Activated CD4-positive, alpha-beta T cell treated with anti-CD3 and anti-CD28 coated beads, Interleukin-2, amount 50 U/mL, for 4 hours (primary cell): ENCODE results near the gene CASS4.
"Not testable (repeated sequence)": the region's sequence is repeated elsewhere in the genome, so short reads cannot be mapped to it uniquely, and the experiment has no call there.

ENCODE experiments used
- DNase-seq, 2 experiments: peaks; one replicate each; pipeline ENCODE4 v3.0.0-alpha.2; 2020

CASS4 gene

DNA sequence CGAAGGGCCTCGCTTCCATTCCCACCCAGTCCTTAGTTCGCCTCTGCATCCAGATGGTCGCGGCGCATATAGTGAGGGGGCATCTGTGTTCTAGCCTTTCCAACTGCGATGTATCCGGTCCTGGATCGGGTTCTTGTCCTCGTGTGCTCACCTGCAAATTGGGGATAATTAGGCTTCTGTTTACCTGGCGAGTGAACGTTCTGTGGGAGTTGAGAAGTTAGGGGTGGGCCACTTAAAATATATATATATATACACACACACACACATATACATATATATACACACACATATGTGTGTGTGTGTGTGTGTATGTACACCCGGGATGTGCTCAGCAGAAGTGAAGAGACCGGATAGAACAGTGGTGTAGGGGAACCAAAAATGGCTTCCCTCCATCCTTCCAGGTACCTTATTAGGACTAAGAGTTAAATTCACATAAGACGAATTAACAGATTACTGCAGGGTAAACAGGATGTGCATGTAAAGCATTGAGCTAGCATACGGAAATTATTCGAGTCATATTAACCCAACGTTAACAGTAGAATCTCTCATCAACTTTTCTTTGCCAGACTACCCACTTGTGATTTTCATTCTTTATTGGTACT is 19.1 kb upstream of the CASS4 start:
- DNase-seq = no peak

DNA sequence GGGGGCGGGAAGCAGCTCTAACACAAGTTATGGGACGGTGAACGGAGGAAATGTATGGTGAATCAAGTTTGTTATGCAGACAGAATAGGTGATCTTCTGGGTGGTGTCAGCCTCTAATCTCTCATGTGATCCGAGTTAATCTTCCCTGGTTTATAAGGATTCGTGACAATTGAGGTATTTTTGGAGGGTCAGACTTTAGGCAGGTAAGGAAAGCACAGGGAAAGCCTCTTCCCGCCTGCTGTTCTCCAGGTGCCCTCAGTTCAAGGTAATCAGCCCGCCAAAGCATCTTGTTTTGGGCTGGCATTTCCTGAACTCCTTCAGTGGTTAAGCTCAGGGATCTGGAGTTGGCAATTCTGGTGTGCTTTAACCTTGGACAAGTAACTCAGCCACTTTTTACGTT is 18.4 kb upstream of the CASS4 start:
- no peak for DNase-seq

DNA sequence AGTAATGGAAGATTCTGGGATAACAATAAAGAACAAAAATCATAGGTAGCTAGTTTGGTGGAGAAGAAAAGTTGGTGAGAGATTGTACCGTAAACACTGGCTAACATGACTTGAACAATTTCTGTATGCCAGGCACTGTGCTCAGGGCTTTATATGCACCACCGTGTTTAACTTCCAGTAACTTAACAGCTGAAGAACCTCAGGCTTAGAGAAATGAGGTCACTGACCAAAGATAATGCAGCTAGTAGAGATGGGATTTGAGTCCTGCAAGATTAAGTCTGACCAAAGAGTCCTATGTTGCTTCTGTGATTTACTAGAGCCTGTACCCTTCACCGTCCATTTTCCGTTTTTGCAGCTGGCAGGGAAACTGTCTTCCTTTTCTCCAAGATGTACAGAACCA is 16.9 kb upstream of the CASS4 start:
- no peak for DNase-seq

DNA sequence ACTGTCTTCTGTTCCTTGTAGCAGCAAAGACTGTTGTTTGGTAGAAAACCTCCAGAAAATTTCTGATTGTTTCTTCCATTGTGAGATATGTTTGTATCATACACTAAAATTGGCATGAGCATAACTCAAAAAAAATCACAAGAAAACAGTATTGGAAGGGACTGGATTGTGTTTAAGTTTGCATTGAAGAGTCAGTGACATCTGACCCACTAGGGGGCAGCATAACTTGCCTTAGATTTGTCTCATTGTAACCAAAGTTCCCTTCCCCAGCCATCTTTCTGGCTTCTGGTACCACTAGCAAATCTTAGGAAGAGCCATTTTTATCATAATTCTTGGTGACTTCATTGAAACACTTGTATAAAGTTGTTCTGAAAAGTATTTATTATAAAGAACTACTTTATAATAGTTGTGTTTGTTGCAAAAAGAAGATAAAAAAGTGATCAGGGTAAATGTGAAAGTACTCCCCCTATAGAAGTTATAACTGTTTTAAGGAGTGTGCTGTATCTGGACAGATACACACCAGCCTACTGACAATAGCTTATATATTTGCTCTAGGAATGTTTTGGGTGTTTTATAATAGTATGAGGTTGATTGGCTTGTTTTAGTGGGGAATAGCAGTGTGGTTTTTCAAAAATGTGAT is 11.9 kb upstream of the CASS4 start:
- DNase-seq = peak; percentile 57 to 59

DNA sequence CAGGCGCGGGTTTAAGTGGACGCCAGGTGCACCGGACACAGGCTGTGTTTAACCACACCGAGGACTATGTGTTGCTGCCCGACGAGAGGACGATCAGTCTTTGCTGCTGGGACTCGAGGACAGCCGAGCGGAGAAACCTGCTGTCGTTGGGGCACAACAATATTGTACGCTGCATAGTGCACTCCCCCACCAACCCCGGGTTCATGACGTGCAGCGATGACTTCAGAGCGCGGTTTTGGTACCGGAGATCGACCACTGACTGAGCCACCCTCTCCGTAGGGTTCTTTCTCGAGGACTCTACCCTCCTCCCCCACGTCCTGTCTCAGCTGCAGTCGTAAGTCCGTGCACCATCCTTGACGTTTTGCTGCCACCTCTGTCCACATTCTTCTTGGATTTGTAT is 8.6 kb upstream of the CASS4 start:
- DNase-seq = no peak

DNA sequence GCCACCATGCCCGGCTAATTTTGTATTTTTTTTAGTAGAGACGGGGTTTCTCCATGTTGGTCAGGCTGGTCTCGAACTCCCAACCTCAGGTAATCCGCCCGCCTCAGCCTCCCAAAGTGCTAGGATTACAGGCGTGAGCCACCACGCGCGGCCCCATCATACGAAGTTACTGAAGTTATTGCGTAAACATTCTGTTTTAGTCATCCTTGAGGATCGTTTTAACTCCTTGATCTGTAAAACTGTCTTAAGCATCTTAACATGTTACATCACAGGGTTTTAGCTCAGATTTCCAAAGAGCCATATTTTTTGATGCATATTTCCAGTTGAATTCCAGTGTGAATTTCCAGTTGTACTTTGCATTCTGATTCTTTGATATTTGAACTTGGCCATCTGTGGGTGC is 6.7 kb upstream of the CASS4 start:
- DNase-seq = not testable (repeated sequence)

DNA sequence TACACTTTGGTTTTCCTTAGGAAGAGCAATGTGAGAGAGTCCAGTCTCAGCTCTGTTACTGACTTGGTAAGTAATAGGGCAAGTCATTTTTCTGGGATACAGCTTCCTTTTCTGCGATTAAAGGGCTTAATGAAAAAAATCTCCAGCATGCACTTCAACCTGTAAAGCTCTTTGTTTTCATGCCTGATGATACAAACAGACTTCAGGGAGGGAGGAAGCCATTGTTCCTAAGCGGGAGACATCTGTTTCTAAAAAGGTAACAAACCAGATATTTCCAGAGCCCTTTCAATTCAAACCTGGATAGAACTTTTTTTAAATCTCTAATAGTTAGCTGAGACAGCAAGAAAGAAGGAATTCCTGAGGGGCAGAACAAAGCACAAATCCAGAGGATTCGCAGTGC is 5.2 kb upstream of the CASS4 start:
- no peak for DNase-seq

DNA sequence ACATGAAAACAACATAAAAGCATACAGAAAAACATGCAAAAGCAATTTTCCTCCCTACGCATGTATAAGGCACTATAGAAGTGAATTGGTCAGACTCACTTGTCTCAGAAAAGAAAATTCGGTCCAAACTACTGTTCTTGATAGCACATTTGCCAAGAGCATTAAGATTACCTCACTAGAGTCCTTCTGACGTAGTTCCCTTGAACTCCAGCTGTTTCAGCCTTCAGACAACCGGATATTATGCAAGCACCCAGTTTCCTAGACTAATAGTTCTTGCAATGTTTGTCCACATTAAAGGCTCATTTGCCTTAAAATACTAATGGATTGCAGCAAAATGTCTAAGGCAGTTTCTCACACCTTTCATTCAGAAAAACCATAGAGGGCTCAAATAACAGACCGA is 2.5 kb upstream of the CASS4 start:
- DNase-seq = no peak

DNA sequence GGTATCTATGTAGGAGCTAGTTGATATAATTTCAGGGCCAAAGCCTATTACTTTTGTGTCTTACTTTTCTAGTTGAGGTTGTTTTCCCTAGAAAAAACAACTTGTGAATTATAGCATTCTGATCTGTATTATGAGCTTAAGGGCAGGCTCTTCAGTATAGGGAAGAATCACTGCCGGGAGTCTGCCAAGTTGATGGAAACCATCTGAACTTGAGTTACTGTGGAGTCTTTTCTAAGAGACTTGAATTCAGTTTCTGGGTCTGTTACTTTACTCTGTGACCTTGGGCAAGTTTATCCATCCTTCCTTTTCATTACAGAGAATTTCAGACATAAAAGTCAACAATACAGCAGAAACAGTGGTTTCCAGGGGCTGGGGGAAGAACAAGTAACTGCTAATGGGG is 2.1 kb upstream of the CASS4 start:
- no peak for DNase-seq

DNA sequence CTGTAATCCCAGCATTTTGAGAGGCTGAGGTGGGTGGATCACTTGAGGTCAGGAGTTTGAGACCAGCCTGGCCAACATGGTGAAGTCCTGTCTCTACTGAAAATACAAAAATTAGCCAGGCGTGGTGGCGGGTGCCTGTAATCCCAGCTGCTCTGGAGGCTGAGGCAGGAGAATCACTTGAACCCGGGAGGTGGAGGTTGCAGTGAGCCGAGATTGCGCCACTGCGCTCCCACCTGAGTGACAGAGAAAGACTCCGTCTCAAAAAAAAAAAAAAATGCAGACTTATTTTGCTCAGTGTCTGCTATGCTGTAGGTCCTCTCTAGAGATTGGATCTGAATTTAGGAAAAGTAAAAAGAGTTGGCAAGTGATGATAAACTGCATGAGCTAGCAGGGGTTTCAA is 773 bp upstream of the CASS4 start:
- not testable (repeated sequence) for DNase-seq

DNA sequence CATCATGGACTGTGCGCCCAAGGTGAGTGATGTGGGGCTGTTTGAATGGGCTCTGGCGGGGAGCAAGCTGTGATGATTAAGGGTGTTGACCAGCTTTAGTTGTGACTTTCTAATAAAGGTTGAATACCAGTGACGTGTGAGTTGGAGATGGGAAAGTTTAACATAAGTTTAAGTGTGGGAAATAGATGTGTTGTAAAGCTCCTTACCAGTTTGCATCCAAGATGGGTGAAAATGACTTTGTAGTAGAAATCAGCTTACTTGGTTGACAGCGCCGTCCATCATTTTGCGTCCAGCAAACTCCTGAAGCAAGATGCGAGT is 372 bp downstream of the CASS4 start:
- no peak for DNase-seq

DNA sequence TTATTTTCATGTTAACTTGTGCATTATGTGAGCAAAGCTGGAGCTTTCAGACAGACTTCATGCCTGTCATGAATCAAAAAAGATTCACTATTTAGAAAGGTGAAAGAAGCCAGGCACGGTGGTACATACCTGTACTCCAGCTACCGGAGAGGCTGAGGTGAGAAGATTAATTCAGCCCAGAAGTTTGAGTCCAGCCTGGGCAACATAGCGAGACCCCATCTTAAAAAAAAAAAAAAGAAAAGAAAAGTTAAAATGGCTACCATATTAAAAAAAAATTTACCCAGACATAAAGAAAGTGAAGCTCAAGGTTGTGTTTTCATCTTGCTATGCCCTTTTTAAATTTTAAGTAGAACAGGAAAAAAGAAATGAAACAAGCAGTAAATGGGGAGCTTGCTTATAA is 889 bp downstream of the CASS4 start:
- no peak for DNase-seq

DNA sequence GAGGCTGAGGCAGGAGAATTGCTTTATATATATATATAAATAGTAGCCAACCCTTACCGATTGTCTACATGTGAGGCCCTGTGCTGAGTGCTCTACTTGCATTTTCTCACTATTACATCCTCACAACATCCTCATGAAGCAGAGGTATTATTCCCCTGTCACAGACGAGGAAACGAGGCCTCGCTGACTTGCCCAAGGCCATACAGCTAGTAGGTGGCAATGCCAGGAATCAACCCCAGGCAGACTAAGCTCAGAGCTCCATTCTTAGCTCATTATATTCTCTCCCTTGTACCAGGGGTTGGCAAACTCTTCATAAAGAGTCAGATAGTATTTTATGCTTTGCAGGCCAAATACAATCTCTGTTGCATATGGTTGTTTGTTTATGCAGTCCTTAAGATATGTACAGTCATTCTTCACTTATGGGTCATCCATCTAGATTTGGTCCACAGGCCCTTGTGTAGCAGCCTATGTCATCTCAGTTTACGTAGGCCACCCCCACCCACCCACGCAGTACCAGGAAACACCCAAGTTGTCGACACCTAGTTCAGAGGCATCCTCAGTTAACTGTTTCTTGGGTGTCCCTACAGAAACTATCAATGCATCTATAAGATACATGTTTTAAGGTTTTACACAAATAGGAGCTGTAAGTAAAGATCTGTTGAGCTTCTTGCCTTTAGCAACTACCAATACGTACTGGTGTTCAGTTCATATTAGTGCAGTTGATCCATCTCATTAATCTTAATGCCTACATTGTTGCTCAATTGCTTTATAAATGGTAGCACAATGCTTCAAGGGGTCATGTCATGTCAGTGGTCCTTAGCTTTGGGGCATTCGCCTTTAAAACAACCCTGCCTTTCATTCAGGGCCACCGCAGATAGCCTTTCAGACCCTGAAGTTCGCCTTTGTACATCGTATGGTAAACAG is 3.0 kb downstream of the CASS4 start:
- DNase-seq = peak; percentile 61 to 66

DNA sequence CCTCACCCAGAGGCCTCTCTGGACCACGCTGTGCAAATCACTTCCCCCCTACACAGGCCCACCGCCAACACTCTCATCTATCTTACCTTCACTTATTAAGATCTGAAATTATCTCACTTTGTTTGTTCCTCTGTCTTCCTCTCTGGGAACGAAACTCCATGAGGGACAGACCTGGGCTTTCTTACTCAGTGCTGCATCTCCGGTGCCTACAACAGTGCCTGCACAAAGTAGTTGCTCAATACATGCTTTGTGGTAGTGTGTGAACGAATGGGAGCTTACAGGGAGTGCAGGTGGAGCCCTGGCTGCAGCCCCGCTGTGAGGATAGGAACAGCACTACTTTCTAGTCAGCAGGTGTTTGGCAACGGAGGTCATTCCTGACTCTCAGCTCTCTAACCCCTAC is 5.3 kb downstream of the CASS4 start:
- DNase-seq = no peak

DNA sequence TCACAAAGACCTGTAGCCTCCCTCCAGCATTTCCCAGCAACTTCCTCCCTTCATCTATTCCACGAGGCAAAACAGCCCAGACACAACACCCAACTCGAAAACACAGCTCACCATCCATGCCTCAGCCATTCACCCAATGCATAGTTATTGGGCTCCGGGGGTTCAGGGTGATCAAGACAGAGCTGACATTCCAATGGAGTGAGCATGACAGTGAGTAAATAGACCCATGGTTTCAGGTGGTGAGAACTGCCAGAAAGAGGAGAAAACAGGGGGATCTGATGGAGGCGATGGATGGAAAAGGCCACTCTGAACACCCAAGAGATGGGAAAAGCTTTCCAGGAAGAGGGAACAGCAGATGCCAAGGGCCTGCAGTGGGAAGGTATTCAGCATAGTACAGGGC is 5.9 kb downstream of the CASS4 start:
- no peak for DNase-seq

DNA sequence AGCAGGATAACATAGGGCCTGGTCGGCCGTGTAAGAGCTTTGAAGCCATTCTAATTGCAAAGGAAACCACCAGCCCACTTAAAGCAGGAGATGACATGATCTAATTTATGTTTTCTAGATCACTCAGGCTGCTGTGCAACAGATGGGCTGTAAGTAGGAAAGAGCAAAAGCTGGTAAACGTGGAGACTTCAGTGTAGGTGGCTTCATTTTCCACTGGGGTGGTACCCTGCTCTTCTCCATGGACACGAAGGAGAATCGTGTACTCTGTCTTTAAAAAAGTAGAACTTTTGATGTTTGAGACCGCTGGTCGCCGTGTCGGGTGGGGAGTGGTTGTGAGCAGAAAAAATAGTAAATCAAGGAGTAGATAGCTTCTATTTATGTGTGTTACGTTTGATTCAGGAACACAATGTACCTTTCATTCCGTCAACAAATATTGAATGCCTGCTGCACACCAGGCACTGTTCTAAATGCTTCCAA is 6.4 kb downstream of the CASS4 start:
- DNase-seq = no peak

DNA sequence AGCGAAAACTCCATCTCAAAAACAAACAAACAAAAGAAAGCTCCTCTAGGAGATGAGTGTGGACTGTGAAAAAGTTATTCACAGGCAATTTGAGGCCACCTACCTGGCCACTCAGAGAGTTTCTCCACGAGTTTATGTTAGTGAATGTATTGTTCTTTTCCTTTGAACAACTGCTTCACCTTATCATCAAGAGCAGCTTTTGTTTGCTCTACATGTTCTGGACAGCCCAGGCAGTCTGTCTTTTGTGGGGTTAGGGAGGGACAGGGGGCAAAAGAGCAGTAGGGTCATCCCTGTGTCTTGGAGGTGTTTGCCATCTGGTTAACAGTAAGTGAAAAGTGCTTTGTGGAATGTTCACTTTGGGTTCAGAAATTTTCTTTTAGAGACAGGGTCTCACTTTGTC is 8.0 kb downstream of the CASS4 start:
- no peak for DNase-seq

DNA sequence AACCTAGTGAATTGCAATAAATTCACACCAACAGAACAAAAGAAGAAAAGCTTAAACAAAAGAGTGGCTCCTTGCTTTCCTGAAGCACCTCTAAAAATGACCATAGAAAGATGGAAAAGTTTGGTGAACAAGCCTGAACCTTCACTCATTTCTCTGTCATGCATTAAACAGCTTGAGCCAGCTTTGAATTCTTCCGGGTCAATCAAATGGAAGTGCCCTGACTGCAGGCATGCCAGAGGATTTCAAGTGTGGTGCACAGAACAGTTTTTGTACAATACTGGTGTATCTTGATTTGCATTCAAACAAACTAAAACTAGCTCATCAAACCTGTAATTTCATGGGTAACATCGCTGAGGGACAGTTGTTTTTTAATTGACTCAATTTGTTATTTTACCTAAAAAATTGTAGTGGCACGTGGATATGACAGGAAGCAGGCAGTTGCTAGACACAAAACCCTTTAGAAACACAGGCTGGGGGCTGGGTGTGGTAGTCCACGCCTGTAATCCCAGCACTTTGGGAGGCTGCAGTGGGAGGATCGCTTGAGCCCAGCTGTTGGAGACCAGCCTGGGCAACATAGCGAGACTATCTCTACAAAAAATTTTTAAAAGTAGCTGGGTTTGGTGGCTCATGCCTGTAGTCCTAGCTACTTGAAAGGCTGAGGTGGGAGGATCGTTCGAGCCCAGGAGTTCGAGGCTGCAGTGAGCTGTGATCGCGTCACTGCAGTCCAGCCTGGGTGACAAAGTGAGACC is 9.1 kb downstream of the CASS4 start:
- DNase-seq = no peak

DNA sequence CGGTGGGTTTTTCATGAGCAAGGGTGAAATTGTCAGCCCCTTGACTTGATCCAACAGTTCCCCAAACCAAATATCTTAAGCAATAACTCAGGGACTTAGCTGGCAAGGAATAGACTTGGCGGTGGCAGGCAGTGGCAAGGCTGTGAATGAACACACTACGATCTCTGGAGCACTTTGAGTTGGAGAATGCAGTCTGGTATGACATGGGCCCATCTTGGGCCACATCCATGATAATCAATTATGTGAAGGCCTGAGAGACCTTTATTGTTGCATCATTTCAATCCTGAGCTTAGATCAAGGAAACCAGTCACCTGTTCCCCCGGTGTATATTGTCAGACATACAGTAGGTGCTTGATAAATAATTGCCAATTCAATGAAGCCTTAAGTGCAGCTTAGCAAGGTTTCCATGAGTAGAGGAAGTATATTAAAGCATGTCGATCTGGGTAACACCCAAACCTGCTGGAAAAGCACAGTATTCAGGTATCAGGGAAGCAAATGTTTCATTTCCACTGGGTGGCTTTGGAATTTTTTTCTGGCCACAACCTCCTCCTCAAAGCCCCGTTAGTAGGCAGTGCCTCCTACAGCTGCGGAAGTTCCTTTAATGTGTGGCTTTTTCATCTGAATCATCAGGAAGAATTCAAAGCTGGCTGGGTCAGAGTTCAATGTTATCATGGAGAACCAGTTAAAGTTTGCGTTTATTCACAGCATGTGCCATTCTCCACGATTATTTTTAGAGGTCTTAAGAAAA is 10.2 kb downstream of the CASS4 start:
- DNase-seq = no peak

DNA sequence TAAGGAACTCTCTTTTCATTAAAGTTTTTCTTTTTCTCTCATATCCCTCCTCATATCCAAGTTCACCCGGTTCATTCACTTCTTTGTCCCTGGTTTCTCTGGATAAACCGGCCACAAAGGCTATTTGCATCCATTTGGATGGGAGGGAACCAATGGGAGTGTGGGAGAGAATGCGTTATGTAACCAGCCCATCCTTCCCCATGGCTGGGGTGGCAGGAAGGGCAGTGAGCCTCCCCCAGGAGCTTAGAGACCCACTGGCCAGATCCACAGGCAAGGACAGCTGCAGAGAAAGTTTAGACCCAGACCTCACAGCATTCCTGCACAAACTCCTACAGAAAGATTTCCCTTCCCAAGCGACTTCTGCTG is 10.7 kb downstream of the CASS4 start:
- no peak for DNase-seq

DNA sequence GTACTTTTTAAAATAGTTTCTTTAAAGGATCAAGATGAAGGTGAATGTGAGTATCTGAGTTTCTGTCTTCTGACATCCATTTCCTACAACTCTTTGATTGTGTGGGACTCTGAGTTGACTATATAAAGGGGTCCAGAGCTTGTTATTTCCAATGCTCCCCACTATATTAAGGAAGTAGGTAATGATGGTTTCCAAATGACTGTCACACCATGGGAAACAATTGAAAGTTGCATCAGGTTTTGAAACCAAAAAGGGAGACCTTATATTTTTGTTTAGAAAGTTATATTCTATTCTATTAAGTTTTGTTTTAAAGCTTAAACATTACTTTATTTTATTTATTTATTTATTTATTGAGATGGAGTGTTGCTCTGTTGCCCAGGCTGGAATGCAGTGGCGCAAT is 11.2 kb downstream of the CASS4 start:
- no peak for DNase-seq

DNA sequence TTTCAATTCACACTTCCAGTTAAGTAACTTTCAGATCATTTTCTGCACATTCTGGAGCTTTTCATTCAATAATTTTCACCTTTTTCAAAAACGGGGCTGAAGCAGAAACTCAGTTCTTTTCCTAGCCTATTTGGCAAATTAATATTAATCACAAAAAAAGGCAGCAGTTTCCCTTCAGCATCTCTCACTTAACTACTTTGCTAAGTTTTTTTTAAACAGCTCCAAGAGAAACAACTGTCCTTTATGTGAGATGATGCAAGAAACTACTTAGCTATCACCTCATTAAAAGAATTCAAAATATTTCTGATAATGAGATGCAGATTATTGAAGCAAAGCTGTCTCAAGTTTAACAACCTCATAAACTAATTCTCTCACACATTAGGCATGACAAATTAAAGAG is 11.8 kb downstream of the CASS4 start:
- DNase-seq = no peak

DNA sequence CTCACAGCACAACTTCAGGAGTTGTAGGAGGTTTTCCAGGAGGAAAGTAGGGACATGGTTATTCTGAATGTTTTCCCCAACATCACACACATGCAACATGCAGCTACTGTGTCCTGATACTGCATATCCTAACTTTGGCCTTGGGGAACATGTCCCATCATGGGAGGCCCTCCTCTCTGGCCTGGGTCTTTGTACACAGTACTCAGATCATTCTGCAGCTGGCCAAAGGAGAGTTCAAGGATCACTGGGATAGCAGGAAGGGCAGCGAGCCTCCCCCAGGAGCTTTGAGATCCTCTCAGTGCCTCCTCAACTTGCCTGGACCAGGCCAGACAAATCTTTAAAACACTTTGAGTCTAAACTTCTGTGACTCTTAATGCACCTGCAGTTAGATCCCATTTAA is 12.9 kb downstream of the CASS4 start:
- DNase-seq = no peak
